GM19397 (cell line): ENCODE data around the gene SULT1A2.
"Not testable (repeated sequence)": the region's sequence is repeated elsewhere in the genome, so short reads cannot be mapped to it uniquely, and the experiment has no call there.

Experiments
- ATAC-seq: cut with Tn5 transposase; IDR thresholded peaks from one replicate; pipeline ENCODE4 v1.9.1; 2021; ENCODE audit warnings: mild to moderate bottlenecking, moderate library complexity; ENCODE audit not compliant: unreplicated experiment

The SULT1A2 gene

GRCh38 chr16:28592511-28592910 is 4.3 kb downstream of the SULT1A2 start:
- ATAC-seq = no peak

- no peak for ATAC-seq
Observed at GRCh38 chr16:28591355-28591754, 5.5 kb downstream of the SULT1A2 start.

GRCh38 chr16:28590384-28591340 is 6.2 kb downstream of the SULT1A2 start:
- ATAC-seq = no peak

- ATAC-seq = no peak
Observed at GRCh38 chr16:28589930-28590329, 6.9 kb downstream of the SULT1A2 start.

- no peak for ATAC-seq
Observed at GRCh38 chr16:28589069-28589468, 7.8 kb downstream of the SULT1A2 start.

- no peak for ATAC-seq
Observed at GRCh38 chr16:28587386-28587785, 9.5 kb downstream of the SULT1A2 start.

- no peak for ATAC-seq
Observed at GRCh38 chr16:28586466-28586865, 10.4 kb downstream of the SULT1A2 start.

GRCh38 chr16:28585674-28586073 is 11.2 kb downstream of the SULT1A2 start:
- no peak for ATAC-seq

- no peak for ATAC-seq
Observed at GRCh38 chr16:28580726-28581315, 16.0 kb downstream of the SULT1A2 start.

GRCh38 chr16:28575446-28576109 is 21.3 kb downstream of the SULT1A2 start:
- no peak for ATAC-seq

GRCh38 chr16:28574925-28575324 is 21.9 kb downstream of the SULT1A2 start:
- ATAC-seq = no peak

GRCh38 chr16:28573738-28574718 is 22.8 kb downstream of the SULT1A2 start:
- no peak for ATAC-seq

GRCh38 chr16:28572696-28573510 is 23.9 kb downstream of the SULT1A2 start:
- ATAC-seq = no peak

- no peak for ATAC-seq
Observed at GRCh38 chr16:28569968-28570752, 26.7 kb downstream of the SULT1A2 start.

- no peak for ATAC-seq
Observed at GRCh38 chr16:28569021-28569420, 27.8 kb downstream of the SULT1A2 start.

- no peak for ATAC-seq
Observed at GRCh38 chr16:28567292-28567691, 29.6 kb downstream of the SULT1A2 start.

GRCh38 chr16:28566233-28566925 is 30.5 kb downstream of the SULT1A2 start:
- ATAC-seq = not testable (repeated sequence)

- ATAC-seq = no peak
Observed at GRCh38 chr16:28563218-28563617, 33.6 kb downstream of the SULT1A2 start.
